A673 (cell line): ENCODE measurements around the gene NEAT1. TPM values are rescaled to one million over a fixed set of nuclear protein-coding genes. Genes with fewer than 3 reads are reported as not detected.

Source experiments
- BruUV-seq: library from RNA; stranded (reverse); fragments of 400-500 nt; replicated peaks from 2 replicates; lab custom pipeline; 2021; lab: Mats Ljungman, UMichigan
- CTCF ChIA-PET: fragments of 300-600 bp; sonication (Branson Sonifier 250); formaldehyde crosslinking; loops from one replicate; lab custom pipeline; 2022; ENCODE audit warnings: antibody characterized with exemption; lab: Charles Lee
- POLR2A ChIA-PET: fragments of 300-600 bp; sonication (Branson Sonifier 250); formaldehyde crosslinking; loops from one replicate; lab custom pipeline; 2022; ENCODE audit warnings: antibody characterized with exemption; ENCODE audit not compliant: low non-redundant PET; lab: Charles Lee
- DNase-seq: peaks from one replicate; pipeline ENCODE4 v3.0.0-alpha.2; 2015; ENCODE audit warnings: low spot score
- H3K27ac ChIP-seq: fragments of 200-600 bp; sonication (generic); 2 replicates; pipeline ENCODE4 v1.5.1; 2016; ENCODE audit warnings: mixed run types, low read depth, mild to moderate bottlenecking, mixed read lengths, antibody characterized with exemption, low read length; ENCODE audit not compliant: poor library complexity, severe bottlenecking
- H3K27me3 ChIP-seq: fragments of 200-600 bp; sonication (generic); replicated peaks from 2 replicates; pipeline ENCODE4 v1.6.1; 2017; ENCODE audit warnings: mixed run types, low read depth, mild to moderate bottlenecking, mixed read lengths, antibody characterized with exemption, low read length; ENCODE audit not compliant: insufficient read depth, poor library complexity
- H3K36me3 ChIP-seq: fragments of 200-600 bp; sonication (generic); 2 replicates; pipeline ENCODE4 v1.6.1; 2016; ENCODE audit warnings: mixed run types, mild to moderate bottlenecking, mixed read lengths, antibody characterized with exemption, low read length; ENCODE audit not compliant: insufficient read depth, poor library complexity, severe bottlenecking
- H3K4me1 ChIP-seq: fragments of 200-600 bp; sonication (generic); 2 replicates; pipeline ENCODE4 v1.6.1; 2017; ENCODE audit warnings: mixed run types, mild to moderate bottlenecking, mixed read lengths, antibody characterized with exemption, low read length; ENCODE audit not compliant: insufficient read depth, poor library complexity, severe bottlenecking
- H3K4me3 ChIP-seq: fragments of 200-600 bp; sonication (generic); 2 replicates; pipeline ENCODE4 v1.5.1; 2016; ENCODE audit warnings: low read depth, mixed run types, mild to moderate bottlenecking, mixed read lengths, low read length; ENCODE audit not compliant: poor library complexity, severe bottlenecking
- H3K9me3 ChIP-seq: fragments of 200-600 bp; sonication (generic); 2 replicates; pipeline ENCODE4 v1.6.1; 2016; ENCODE audit warnings: mixed run types, low read depth, mild to moderate bottlenecking, mixed read lengths, antibody characterized with exemption, low read length; ENCODE audit not compliant: poor library complexity, severe bottlenecking
- EZH2 ChIP-seq: fragments of 200-600 bp; sonication (generic); IDR thresholded peaks from 2 replicates; pipeline ENCODE4 v1.6.1; 2017; ENCODE audit warnings: borderline replicate concordance, low read depth, mild to moderate bottlenecking, mixed read lengths, antibody characterized with exemption, low read length; ENCODE audit not compliant: poor library complexity, severe bottlenecking
- intact Hi-C: fragments of 100-400 bp; cut with micrococcal nuclease; formaldehyde crosslinking; loops from one replicate; pipeline ENCODE4 v1.10.0; 2022; ENCODE audit not compliant: unreplicated experiment
- total RNA-seq: library from RNA; stranded (reverse); gene quantifications from 2 replicates; pipeline ENCODE4 v1.2.3, GENCODE V29; 2021
- TF ChIP-seq, protein P1 (sequence below): fragments of 300-800, 200-600 bp; sonication (generic); conservative IDR thresholded peaks from 2 replicates; pipeline ENCODE4 v1.5.1; 2017; ENCODE audit warnings: low read depth, mild to moderate bottlenecking, antibody characterized with exemption, low read length, moderate library complexity, mixed read lengths

The NEAT1 gene
- total RNA-seq, 1 experiment from 2014 or later, result 196 TPM

DNA sequence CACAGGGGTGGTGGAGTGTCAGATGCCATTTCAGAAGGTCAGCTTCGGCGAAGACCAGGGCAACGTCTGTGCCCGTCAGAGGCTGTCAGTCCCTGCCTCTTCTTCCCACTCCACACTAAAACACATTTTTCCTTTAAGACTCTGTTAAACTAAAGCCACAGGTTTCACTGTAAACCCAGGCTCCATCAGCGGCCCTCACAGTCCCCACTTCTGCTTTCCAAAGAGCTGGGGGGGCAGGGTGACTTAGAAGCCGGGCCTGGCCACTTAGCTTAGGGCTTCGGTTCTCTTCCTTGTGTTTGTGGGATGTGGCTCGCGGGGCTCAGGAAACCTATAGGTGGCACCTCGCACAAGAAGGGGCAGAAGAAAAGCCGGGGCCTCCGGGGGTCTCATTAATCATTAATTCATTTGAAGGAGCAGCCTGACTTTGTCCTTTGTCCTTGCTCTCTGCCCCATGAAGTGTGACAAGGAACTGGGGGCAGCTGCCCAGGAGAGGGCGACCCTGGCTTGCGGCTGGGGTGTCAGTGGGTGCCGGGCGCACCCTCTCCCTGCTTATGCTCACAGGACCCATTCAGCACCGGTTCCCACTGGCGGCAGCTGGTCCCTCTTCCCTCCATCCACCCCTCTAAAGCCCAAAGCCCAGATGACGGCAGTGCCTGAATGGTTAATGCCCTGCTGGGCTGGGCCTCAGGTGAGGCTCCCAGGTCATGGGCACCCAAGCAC is 44.2 kb upstream of the NEAT1 start:
- ChIA-PET POLR2A (no interaction called here), CTCF (interaction anchor here (0.5 kb wide), 1 partner anchor 47 kb away, joined by 7 read pairs; no protein-coding TSS in a partner anchor)
- H3K9me3 ChIP-seq, result no peaks in the 10 kb centered on the region
- peaks cover 19% of the 10 kb centered on the region for H3K4me1 ChIP-seq
- TF ChIP-seq, protein P1, sequence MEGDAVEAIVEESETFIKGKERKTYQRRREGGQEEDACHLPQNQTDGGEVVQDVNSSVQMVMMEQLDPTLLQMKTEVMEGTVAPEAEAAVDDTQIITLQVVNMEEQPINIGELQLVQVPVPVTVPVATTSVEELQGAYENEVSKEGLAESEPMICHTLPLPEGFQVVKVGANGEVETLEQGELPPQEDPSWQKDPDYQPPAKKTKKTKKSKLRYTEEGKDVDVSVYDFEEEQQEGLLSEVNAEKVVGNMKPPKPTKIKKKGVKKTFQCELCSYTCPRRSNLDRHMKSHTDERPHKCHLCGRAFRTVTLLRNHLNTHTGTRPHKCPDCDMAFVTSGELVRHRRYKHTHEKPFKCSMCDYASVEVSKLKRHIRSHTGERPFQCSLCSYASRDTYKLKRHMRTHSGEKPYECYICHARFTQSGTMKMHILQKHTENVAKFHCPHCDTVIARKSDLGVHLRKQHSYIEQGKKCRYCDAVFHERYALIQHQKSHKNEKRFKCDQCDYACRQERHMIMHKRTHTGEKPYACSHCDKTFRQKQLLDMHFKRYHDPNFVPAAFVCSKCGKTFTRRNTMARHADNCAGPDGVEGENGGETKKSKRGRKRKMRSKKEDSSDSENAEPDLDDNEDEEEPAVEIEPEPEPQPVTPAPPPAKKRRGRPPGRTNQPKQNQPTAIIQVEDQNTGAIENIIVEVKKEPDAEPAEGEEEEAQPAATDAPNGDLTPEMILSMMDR, result 0 out of 2 replicates have a peak, but pooled peaks have one; percentile 17
- TF ChIP-seq EZH2, result no peak
- no TSS peak for BruUV-seq
- H3K4me3 ChIP-seq, result no peak overlapping the region
- H3K27me3 ChIP-seq, result no peaks in the 10 kb centered on the region
- peak overlapping the region; percentile 21 for H3K27ac ChIP-seq
- no peak for DNase-seq
- intact Hi-C loops, result no loop called here
- no peaks in the 10 kb centered on the region for H3K36me3 ChIP-seq

DNA sequence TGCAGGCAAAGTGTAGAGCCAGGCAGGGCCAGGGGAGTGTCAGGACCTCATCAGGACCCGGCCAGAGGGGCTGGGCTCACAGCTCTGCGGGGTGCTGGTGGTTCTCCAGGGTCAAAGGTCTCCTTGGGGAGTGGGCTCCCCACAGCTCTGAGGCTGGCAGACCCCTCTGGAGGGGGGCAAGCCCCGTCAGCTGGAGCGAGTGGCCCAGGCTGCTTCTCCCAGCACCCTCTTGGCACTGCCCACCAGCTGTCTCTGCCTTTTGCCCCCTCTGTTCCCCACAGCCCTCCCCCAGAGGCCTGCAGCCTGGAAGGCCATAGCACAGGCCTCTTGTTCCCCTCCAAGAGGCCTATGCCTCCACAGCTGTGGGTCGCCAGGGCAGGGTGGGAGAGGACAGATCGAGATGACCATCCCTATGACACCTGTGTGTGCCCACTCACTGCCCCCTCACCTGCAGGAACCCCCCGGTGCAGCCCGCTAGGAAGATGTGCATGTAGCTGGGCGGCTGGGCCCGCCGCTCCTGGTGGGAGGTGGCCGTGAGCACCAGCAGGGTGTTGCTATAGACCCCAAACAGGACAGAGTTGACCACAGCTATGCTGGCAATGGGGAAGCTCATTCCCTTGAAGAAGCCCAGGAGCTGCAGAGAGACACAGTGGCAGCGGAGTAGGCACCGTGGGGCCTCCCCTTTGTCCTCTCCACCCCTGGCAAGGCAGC is 43.5 kb upstream of the NEAT1 start:
- intact Hi-C loops, result no loop called here
- no peak overlapping the region for H3K4me3 ChIP-seq
- ChIA-PET CTCF (interaction anchor here (0.6 kb wide), 1 partner anchor 130 kb away, joined by 4 read pairs; no protein-coding TSS in a partner anchor), POLR2A (interaction anchor here (0.6 kb wide), 1 partner anchor 41 kb away, joined by 3 read pairs; no protein-coding TSS in a partner anchor)
- no peak for TF ChIP-seq EZH2
- TF ChIP-seq, protein P1, result no peak
- no TSS peak for BruUV-seq
- DNase-seq, result no peak
- H3K27ac ChIP-seq, result peak overlapping the region; percentile 21
- H3K36me3 ChIP-seq, result no peaks in the 10 kb centered on the region
- H3K27me3 ChIP-seq, result no peaks in the 10 kb centered on the region
- no peaks in the 10 kb centered on the region for H3K9me3 ChIP-seq
- H3K4me1 ChIP-seq, result peaks cover 26% of the 10 kb centered on the region

DNA sequence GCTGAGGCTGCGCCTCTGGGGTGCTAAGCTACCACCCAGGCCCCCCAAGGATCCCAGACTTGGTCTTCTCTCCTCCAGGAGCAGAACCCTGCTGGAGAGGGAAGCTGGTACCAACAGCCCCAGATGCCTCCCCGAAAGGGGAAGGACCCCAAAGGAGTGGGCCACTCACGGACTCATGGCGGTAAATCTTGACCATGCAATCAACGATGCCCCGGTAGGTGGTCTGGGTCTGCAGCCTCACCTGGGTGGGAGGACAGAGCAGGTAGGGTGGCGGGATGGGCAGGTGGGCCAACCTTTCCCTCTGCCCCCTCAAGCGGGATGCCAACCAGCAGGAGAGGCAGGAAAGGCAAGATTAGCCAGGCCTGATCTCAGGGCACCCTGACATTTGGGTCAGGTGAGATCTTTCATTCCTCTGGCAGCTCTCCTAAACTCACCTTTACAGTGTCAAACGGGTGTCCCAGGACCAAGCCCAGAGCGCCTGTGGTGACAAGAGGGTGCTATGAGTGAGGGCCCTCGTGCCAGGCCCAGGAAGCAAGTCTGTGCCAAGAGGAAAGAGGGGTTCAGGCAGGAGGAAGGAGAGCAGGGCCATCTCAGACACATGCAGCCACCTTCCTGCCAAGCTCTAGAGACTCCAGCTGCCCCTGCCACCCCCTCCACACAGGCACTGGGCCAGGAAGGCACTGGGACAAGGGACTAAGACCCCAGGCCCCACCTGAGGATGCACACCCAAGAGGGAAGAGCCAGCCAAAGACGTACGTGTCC is 42.7 kb upstream of the NEAT1 start:
- DNase-seq, result no peak
- intact Hi-C loops, result loop anchor here (5.0 kb wide), 3 partner anchors 37 to 192 kb away; partner anchors contain the start of genes FAM89B and ZNRD2
- no peaks in the 10 kb centered on the region for H3K36me3 ChIP-seq
- CTCF ChIA-PET, result interaction anchor here (0.5 to 0.6 kb wide), 2 partner anchors 128 to 130 kb away, joined by 3 to 4 read pairs; no protein-coding TSS in a partner anchor
- no peak overlapping the region for H3K4me3 ChIP-seq
- no peaks in the 10 kb centered on the region for H3K27me3 ChIP-seq
- POLR2A ChIA-PET, result interaction anchor here (0.6 kb wide), 1 partner anchor 40 kb away, joined by 3 read pairs; no protein-coding TSS in a partner anchor
- TF ChIP-seq, protein P1, result no peak
- TF ChIP-seq EZH2, result no peak
- BruUV-seq, result no TSS peak
- no peak overlapping the region for H3K27ac ChIP-seq
- H3K9me3 ChIP-seq, result no peaks in the 10 kb centered on the region
- H3K4me1 ChIP-seq, result peaks cover 34% of the 10 kb centered on the region
